ENCODE data around the gene WWOX. TPM values are rescaled to one million over a fixed set of nuclear protein-coding genes. Genes with fewer than 3 reads are reported as not detected.

The WWOX gene
- total and polyA plus RNA-seq, 2 of the 4 experiments (the other 2 are of a cell fraction) = 2.7 to 5.4 TPM

- POLR2A ChIA-PET (ENCODE audit: unreplicated experiment) = no interaction called here
- no peak for ATAC-seq (ENCODE audit: low read depth)
- BruUV-seq (replicated peaks) = no TSS peak
These were observed 1001.0 kb downstream of the WWOX start for GRCh38 chr16:79100447-79100846.

More at GRCh38 chr16:79100447-79100846, 1001.0 kb downstream of the WWOX start:
- no peak overlapping the region for H4K8ac ChIP-seq (ENCODE audit: low read depth in 2 of 2, low read length in 2 of 2)
- H2BK15ac ChIP-seq (ENCODE audit: low read depth, low read length) = no peak overlapping the region
- no peak overlapping the region for H2AK9ac ChIP-seq (replicated peaks; ENCODE audit: low read depth, low read length, poor library complexity)
- H3K9me3 ChIP-seq (ENCODE audit: control insufficient read depth, insufficient read depth, low read length) = peaks cover 20% of the 10 kb centered on the region
- H3K27me3 ChIP-seq (ENCODE audit: control insufficient read depth, insufficient read depth, low read length) = no peaks in the 10 kb centered on the region
- CTCF ChIA-PET = no interaction called here
- dilution Hi-C loops (cut with HindIII; ENCODE audit: low sequenced_read_pairs, unreplicated experiment) (no loop called here), intact Hi-C loops (cut with micrococcal nuclease) (no loop called here), in situ Hi-C loops (cut with MboI; ENCODE audit: low sequenced_read_pairs) (no loop called here)
- no peak overlapping the region for H4K91ac ChIP-seq (ENCODE audit: insufficient read depth, low read depth, low read length)
- WGBS, 2 experiments (ENCODE audit: extremely low coverage in 2 of 2, insufficient read length in 1 of 2) = 80% methylated on average over 1 of the region's 8 CpGs; no CpG with 5 or more reads in 1 of the 2 experiments
- no peak for DNase-seq
- H3K36me3 ChIP-seq (ENCODE audit: control insufficient read depth, insufficient read depth, low read length) = no peaks in the 10 kb centered on the region
- H3K18ac ChIP-seq (ENCODE audit: low read depth, low read length) = no peak overlapping the region
- no peak for TF ChIP-seq CEBPB (IDR thresholded peaks at IDR 0.05; ENCODE audit: low read depth, low read length)
- no peak for TF ChIP-seq CTCF (conservative IDR thresholded peaks at IDR 0.05; ENCODE audit: low read depth, low read length)
- no peak for TF ChIP-seq POLR2A (IDR thresholded peaks at IDR 0.05; ENCODE audit: low read depth, low read length)
- TF ChIP-seq RCOR1 (IDR thresholded peaks at IDR 0.05; ENCODE audit: insufficient replicate concordance, low read length) = no peak
- H4K5ac ChIP-seq (ENCODE audit: low read depth, low read length) = no peak overlapping the region
- no peak overlapping the region for H2AK5ac ChIP-seq (ENCODE audit: low read depth, low read length)
- no peak overlapping the region for H2BK20ac ChIP-seq (ENCODE audit: low read depth, low read length)
- no peak overlapping the region for H2BK120ac ChIP-seq (ENCODE audit: low read depth, low read length)
- no peak overlapping the region for H3K4ac ChIP-seq (ENCODE audit: low read depth, low read length)
- H3K4me1 ChIP-seq (ENCODE audit: control insufficient read depth, insufficient read depth, low read length) = no peaks in the 10 kb centered on the region
- H2BK5ac ChIP-seq (ENCODE audit: low read depth, low read length, poor library complexity, severe bottlenecking) = no peak overlapping the region
- no peak overlapping the region for H3K23ac ChIP-seq (ENCODE audit: low read depth, low read length)
- no peak overlapping the region for H3K56ac ChIP-seq (ENCODE audit: extremely low read depth, insufficient read depth, low read length)
- no peaks in the 10 kb centered on the region for H4K20me1 ChIP-seq (ENCODE audit: insufficient read depth, low read length)
- H3K4me2 ChIP-seq (ENCODE audit: low read depth, low read length) = no peak overlapping the region
- no peak overlapping the region for H3K9ac ChIP-seq (ENCODE audit: low read depth, low read length)
- no peak overlapping the region for H3K4me3 ChIP-seq (ENCODE audit: insufficient read depth, low read depth, low read length)
- H3K14ac ChIP-seq (replicated peaks; ENCODE audit: low read depth, low read length) = no peak overlapping the region
- no peak overlapping the region for H2AFZ ChIP-seq (replicated peaks; ENCODE audit: low read length, poor library complexity)
- H3K79me1 ChIP-seq (ENCODE audit: low read depth in 1 of 2, low read length in 2 of 2) = no peaks in the 10 kb centered on the region
- no peaks in the 10 kb centered on the region for H3K9me1 ChIP-seq (ENCODE audit: insufficient read depth, low read length)
- H3K27ac ChIP-seq (ENCODE audit: insufficient read depth, low read length) = no peak overlapping the region
